GM19351 (cell line): ENCODE data around the gene MYO7B.

ENCODE experiments used
- ATAC-seq: cut with Tn5 transposase; IDR thresholded peaks from one replicate; pipeline ENCODE4 v1.9.1; 2021; ENCODE audit warnings: mild to moderate bottlenecking, moderate library complexity; ENCODE audit not compliant: unreplicated experiment

The MYO7B gene

GRCh38 chr2:127623388-127624319 is 88.2 kb downstream of the MYO7B start:
- ATAC-seq = no peak

- no peak for ATAC-seq
Measured at GRCh38 chr2:127624320-127624755, 88.9 kb downstream of the MYO7B start.

- no peak for ATAC-seq
Measured at GRCh38 chr2:127624756-127625571, 89.5 kb downstream of the MYO7B start.

- no peak for ATAC-seq
Measured at GRCh38 chr2:127625572-127625951, 90.1 kb downstream of the MYO7B start.

DNA sequence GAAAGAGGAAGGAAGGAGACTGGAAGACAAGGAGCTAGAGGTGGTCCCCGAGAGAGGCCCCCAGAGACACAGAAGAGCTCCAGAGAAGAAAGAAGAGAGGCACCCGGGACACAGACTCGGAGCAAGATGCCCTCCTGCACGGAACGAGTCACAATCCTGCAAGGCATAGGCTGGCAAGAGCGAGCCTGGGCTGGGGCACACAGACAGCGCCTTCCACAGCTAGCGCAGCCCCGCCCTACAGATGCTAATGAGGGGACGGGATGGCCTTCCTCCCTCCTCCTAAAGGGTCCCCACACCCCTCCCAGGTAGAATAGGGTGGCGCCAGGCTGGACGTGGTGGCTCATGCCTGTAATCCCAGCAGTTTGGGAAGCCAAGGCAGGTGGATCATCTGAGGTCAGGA is 90.7 kb downstream of the MYO7B start:
- ATAC-seq = no peak

GRCh38 chr2:127626917-127627739 is 91.6 kb downstream of the MYO7B start:
- ATAC-seq = no peak

- ATAC-seq = no peak
Measured at GRCh38 chr2:127627740-127628571, 92.5 kb downstream of the MYO7B start.

DNA sequence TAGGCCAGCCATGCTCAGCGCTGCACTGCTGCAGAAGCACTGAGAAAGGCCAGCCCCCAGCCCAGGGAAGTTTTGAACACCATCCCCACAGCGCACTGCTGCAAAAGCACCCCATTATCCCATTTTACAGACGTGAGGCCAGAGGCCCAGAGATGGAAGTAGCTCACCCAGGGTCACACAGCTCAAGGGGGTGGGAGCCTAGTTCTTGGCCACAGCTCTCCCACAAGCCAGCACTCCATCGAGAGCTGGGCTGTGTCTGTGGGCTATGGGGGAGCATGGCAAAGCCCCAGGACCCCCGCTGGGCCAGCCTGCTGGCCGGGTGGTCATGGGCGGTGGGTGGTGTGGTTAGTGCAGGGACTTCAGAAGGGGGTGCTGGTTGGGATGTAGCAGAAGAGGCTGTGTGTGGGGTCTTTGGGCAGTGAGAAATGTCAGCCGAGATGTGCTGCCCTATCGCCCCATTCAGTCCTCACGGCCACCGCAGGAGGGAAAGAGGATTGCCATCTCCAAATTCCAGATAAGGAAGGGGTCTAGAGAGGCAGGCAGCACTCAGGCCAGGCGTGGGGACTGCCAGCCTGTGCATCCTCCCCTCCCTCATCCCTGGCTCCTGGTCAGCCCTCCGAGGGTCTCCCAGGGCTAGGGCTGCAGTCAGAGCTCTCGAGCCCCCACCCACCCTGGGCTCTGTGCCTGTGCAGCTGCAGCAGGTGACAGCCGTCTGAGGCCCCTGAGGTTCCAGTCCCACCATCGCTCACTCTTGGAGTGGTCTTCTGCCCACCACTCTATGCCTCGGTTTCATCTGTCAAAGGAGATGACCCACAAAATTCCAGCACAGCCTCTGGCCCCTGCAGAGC is 93.5 kb downstream of the MYO7B start:
- ATAC-seq = no peak

DNA sequence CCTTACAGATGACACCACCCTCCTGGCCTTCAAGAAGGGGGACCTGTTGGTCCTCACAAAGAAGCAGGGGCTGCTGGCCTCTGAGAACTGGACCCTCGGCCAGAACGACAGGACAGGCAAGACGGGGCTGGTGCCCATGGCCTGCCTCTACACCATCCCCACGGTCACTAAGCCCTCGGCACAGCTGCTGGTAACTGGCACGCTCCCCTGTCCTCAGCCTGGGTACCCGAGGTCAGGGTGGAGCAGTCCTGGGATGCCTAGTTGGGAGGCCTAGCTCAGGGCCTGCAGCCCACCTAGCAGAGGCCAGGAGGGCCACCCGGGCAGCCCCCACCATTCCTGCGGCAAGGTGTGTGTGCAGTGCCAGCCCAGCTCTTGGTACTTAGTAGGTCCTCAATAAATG is 94.2 kb downstream of the MYO7B start:
- no peak for ATAC-seq

DNA sequence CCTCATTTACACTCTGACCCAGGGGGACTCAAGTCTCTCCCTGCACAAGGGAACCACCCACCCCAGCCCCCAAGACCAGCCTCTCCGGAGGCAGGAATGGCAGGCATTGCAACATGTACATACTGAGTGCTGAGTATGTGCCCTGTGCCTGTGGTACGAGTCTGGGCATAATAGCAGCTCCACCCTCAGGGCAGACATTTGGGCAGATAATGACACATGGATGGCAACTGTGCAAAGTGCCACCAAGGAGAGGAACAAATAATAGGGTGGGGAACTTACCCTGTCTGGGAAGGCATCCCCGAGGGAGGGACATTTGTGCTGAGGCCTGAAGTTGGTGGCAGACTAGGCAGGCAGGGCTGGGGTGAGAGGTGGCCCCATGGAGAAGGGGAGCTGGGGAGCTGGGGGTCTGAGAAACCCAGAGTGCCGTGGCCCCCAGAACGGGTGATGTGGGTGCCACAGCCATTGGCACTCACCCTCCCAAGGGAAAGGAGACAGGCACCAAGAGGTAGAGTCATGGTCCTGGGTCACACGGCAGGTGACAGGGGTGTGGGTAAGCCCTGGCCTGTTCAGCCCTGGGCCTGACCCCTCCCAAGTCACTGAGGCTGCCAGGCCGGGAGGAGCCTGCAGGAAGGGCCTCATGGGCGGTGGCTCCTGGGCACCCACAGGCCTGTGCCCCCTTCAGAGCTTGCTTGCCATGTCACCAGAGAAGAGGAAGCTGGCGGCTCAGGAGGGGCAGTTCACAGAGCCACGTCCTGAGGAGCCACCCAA is 94.8 kb downstream of the MYO7B start:
- no peak for ATAC-seq

- no peak for ATAC-seq
Measured at GRCh38 chr2:127630864-127631540, 95.5 kb downstream of the MYO7B start.

DNA sequence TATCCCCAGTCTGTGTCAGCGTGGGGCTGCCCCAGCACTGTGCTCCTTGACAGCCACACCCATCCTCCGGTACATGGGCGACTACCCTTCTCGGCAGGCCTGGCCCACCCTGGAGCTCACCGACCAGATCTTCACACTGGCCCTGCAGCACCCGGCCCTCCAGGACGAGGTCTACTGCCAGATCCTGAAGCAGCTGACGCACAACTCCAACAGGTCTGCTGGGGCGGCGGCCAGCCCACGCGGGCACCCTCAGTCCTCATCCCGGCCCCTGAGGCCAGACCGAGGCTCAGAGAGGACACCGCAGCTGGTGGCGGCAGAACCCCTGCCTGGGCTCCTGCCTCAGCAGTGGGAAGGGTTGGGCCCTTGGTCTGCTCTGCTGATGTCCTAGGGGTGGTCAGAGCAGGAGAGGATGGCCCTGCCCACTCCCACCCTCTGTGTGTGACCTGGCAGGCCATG is 96.1 kb downstream of the MYO7B start:
- no peak for ATAC-seq

- no peak for ATAC-seq
Measured at GRCh38 chr2:127631997-127632581, 96.6 kb downstream of the MYO7B start.

DNA sequence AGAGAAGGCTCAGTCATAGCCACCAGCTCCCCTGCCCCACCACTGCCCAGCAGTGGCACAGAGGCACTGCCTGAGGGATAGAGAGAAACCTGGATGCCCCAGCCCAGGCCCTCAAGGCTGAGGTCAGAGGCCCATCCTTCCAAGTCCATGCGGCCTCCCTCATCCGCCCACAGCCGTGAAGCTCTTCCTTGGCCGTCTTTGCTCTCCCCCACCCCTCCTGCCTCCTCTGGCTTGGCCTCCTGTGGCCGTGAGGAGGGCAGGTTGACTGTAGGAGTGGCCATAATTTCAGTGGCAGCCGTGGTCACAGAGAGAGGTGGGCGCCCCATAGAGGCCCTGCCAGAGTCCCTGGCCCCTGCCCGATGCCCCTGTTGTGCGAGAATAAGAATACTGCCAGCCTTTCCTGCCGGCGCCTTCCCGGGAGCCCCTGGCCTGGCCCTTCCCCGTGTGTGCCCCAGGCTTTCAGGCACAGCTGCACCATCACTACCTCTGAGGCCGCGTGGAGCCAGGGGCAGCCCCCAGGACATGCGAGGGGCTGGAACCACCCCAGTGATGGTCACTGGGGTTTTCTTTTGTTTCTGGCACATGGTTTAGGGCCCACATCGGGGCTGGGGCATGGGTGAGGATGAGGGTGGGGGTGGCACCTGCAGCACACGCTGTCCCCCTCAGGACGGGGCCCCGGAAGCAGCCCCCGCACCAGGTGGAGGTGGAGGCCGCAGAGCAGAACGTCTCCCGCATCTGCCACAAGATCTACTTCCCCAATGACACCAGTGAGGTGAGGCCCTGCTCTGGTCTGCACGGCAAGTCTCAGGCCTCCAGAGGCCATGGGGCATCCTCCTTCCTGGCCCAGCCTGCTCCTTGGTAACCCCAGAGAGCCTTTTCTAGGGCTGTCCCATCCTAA is 97.4 kb downstream of the MYO7B start:
- peak; percentile 66 for ATAC-seq

- no peak for ATAC-seq
Measured at GRCh38 chr2:127633556-127634065, 98.1 kb downstream of the MYO7B start.

DNA sequence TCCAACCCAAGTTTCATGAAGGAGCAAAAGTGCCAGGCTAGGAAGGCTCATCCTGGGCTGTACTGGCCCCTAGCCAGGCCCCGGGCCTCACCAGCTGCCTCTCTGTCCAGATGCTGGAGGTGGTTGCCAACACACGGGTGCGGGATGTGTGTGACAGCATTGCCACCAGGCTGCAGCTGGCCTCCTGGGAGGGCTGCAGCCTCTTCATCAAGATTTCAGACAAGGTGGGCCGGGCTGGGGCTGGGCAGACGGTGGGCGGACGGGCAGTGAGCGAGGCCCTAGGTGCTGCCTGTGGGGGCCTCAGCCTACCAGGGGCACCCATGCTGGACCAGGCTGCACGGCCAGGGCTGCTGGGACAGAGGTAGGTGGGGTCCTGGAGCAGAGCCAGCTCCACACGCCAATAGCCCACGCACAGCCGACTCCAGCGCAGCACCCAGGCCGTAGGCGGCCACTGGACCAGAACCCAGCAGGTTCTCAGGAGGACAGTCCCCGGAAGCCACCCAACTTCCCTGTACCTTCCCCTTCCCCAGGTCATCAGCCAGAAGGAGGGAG is 98.7 kb downstream of the MYO7B start:
- ATAC-seq = no peak
